Activated effector memory CD4-positive, alpha-beta T cell treated with Interleukin-2 at 50 U/mL for 16 hours (primary cell): ENCODE measurements around the gene ZP4.

ENCODE experiments used
- DNase-seq: peaks from one replicate; pipeline ENCODE4 v3.0.0-alpha.2; 2020

Gene ZP4

GRCh38 chr1:237890822-237891221 lies at the start of gene ZP4:
Gene ZP4 (minus strand): TSS chr1:237890922. CDS start chr1:237890635, 287 bp downstream.
- no peak for DNase-seq

- no peak for DNase-seq
Measured at GRCh38 chr1:237938553-237938952, 47.8 kb upstream of the ZP4 start.

DNA sequence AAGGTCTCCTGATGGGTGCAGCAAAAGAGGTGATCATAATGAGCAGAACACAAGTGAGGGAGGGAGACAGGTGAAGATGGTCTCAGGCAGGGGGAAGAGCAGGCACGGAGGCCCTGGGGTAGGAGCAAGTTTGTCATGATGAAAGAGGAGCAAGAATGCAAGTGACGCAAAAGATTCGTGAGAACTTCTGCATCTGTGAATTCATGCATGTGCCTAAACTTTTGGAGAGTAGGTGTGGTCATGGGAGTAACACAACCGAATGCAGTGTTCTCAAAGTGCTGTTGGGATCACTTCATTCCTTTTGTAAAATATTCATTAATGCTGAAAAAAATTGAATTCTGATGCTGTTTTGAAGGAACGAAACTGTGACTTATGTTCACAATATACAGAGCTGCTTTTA lies 47.3 kb upstream of the ZP4 start:
- no peak for DNase-seq

DNA sequence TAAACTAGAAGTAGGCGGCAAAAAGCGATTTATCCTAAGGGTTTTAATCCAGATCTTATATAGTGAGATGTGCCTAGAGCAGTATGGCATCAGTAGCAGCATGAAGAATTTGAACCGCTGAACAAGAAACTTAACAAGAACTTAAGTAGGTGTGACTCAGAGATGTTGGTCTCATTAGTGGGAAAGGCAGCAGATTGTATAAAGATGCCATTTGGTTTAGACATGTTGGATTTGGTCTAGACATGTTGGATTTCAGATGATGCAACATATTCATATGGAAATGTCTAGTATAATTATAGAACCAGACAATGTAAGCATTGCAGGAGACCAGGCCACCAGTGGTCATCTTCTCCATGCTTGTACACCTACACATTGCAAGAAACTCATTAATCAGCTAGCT lies 42.1 kb upstream of the ZP4 start:
- no peak for DNase-seq

DNA sequence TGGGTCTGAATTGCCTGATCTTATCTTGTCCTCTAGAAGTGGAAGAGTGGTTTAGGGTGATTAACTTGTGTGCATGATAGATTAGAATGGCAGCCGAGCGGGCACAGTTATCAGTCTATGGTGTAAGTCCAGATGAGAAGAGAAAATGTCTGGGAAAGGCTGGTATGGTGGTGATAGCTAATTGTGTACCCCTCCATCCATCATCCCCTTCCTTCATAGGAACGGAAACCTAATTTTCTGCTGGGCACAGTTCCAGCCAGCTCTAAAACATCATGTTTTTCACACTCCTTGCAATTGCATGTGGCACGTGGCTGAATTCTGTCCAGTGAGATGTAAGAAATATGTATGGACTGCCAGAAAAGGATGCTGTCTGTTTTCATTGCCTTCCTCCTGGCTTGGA lies 40.9 kb upstream of the ZP4 start:
- no peak for DNase-seq

- DNase-seq, result no peak
Measured at GRCh38 chr1:237927198-237927597, 36.5 kb upstream of the ZP4 start.

- DNase-seq, result no peak
Measured at GRCh38 chr1:237921306-237921705, 30.6 kb upstream of the ZP4 start.

- no peak for DNase-seq
Measured at GRCh38 chr1:237913345-237913744, 22.6 kb upstream of the ZP4 start.

GRCh38 chr1:237911911-237912310 lies 21.2 kb upstream of the ZP4 start:
- DNase-seq, result no peak

DNA sequence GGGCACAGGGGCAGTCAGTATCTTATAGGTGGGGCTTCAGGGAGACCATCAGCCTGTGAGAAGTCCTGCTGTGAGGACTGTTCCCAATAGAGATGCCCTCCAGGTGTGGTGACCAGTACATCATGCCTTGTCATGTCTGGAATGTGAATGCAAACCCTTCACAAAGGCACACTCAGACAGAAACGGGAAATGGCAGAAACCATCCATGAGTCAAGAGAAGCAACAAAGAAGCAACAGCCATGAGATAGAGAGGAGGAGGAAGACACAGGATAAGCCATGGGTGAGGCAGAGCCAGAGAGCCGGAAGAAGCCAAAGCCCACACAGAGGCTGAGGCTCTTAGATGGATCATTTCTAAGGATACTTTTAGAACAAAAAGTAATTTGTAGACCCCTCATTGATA lies 20.1 kb upstream of the ZP4 start:
- no peak for DNase-seq

- DNase-seq, result no peak
Measured at GRCh38 chr1:237903961-237904360, 13.2 kb upstream of the ZP4 start.

DNA sequence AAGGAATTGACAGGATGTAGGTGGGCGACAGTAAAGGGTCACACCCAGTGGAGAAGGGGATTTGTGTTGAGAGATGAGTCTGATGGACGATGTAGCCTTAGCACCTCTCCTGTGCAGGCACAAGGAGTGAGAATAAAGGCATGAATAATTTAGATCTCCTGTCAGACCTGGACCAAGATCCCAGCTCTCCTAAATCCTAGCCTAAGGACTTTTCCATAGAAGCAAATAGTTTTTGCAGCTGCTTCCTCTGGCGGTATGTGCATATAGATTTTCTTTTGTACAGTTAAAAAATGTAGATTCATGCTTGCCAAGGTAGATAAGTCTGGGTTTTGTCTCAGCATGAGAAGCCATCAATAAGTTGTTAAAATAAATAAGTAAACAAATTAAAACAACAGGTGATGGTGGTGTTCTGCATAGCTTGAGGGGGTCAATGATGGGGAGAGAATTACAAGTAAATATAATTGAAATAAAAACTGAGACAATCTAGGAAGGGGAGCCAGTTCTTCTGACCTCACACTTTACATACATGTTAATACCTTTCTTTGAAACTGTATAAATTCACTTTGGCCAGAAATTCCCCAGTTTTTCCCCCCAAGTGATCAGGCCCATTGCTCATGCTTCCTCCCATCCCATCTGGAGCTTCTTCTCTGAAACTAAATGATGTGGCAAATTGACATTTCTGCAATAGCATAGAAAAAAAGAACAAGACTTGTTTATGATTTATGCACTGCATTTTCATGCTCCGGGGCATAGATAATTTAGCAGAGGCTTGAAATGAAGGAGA lies 12.4 kb upstream of the ZP4 start:
- DNase-seq, result no peak

- DNase-seq, result no peak
Measured at GRCh38 chr1:237901299-237901934, 10.7 kb upstream of the ZP4 start.

DNA sequence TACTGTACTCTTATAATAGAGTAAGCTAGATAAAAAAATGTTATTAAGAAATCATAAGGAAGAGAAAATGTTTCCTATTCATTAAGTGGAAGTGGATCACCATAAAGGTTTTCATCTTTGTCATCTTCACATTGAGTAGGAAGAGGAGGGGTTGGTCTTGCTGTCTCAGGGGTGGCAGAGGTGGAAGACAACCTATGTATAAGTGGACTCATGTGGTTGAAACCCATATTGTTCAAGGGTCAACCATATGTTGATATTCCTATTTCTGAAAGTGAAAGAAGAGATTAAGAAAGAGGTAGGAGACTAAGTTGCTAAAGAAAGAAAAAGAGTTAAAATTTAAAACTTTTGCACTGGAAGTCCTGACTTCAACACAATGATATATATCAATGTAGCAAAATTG lies 4.9 kb upstream of the ZP4 start:
- no peak for DNase-seq

DNA sequence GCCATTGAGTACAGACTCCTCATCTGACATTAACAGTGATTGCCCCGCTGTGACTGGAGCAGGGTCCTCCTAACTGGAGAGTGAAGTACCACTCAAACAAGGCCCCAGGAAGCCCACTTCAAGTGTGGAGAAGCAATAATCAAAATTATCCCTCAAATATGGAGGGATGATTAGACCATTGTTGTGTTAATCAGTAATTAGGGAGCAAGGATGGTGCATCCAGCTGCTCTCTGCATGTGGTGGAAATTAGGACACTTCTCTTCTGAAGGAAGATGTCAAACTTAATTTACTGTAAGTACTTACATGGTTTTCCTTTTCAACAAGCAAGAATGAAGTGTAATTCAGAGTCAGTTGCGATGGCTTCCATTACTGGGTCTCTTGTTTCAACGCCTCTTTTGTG lies 3.4 kb upstream of the ZP4 start:
- no peak for DNase-seq

DNA sequence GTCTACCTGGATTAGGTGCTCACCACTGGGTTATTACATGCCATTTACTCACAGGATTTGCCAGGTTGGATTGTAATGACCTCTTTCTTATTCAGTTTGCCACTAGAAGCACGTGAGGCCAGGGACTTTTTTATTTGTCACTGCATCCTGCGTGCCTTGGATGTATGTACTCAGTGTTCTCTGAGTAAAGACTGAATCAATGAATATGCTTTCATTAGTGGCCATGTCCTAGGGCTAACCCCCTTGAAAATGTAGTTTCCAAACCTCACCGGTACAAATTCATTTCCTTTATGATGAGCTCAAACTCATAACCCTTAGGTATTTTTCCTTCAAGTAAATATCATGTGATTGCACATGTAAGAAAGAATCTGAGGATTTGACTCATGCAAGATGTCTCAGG lies 1.3 kb upstream of the ZP4 start:
- DNase-seq, result no peak

GRCh38 chr1:237891266-237891665 lies 544 bp upstream of the ZP4 start:
- no peak for DNase-seq

GRCh38 chr1:237890416-237890815 lies 306 bp downstream of the ZP4 start:
- no peak for DNase-seq

DNA sequence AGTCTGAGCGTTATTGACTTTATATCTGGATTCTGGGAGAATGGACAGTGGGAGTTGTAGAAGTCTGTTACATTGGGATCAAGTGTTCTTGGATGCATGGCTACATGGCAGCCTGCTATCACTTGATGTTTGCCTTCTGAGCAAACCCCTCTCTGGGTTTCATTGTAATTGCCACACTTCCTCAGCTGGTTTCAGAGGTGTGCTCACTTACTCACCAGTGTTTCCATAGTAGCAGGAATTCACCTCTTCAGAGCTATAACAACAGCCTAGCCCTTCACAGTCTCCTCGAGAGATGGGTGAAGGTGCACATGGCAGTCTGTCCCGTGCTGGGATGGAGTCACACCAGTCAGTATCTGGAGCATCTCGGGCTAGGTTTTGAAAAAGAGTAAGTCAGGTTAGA lies 2.6 kb downstream of the ZP4 start:
- no peak for DNase-seq

- DNase-seq, result no peak
Measured at GRCh38 chr1:237887542-237887941, 3.2 kb downstream of the ZP4 start.

DNA sequence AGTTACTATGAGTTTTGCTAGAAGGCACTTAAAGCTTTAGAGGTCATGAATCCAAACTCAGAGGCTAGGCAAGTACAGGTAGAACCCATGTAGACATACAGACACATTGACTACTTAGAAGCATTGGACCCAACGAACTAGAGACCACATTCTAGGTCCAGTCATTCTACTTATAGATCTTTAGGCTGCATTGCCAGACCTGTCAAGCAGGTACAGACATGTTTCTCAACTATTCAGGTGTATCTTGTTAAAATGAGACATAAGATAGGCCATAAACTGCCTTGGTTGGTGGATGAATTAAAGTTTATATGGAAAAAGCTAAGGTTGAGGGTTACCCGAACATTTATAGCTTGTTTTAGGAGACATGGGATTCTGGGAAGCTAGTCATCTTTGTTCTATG lies 6.5 kb downstream of the ZP4 start:
- no peak for DNase-seq

GRCh38 chr1:237879195-237879594 lies 11.5 kb downstream of the ZP4 start:
- no peak for DNase-seq

DNA sequence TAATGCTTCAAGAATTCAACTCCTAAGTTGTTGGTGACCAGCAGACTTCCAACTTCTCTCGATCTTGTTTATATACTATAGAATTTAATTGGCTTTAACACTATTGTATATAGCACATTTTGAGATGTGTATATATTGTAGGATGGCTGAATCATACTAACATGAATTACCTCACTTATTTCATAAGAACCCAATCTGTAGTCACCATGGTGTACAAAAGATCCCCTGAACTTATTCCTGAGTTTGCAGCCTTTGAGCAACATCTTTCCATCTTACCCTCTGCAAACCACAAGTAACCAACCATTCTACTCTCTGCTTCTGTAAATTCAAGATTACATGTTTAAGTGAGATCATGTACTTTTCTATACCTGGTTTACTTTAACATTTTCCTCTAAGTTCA lies 12.3 kb downstream of the ZP4 start:
- DNase-seq, result no peak

GRCh38 chr1:237877631-237878030 lies 13.1 kb downstream of the ZP4 start:
- DNase-seq, result no peak

DNA sequence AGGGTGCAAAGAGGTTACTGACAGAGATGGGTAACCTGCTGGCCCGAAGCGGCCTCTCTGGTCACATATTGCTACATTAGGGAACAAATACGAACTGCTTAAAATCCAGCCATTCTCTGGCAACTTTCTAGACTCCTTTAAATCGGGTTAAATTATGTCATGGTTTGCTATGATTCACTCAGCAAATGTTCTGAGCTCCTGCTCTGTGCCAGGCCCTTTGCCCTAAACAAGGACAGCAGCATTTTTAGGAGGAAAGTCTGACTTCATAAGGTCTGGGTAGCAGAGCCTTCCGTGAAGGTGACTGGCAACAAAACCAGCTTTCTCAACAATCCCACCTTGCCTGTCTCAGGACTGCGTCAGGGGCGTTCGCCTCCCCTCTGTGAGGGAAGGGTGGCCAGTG lies 15.4 kb downstream of the ZP4 start:
- no peak for DNase-seq
